H1 (cell line): ENCODE measurements around the gene FOXA2. TPM values are rescaled to one million over a fixed set of nuclear protein-coding genes. Genes with fewer than 3 reads are reported as not detected.

ENCODE experiments used
- CTCF ChIA-PET: fragments of 300-600 bp; sonication (Branson Sonifier 250); formaldehyde crosslinking; loops from one replicate; lab custom pipeline; 2021; ENCODE audit not compliant: partially characterized antibody; lab: Charles Lee
- POLR2A ChIA-PET: fragments of 300-600 bp; sonication (Branson Sonifier 250); formaldehyde crosslinking; loops from one replicate; lab custom pipeline; 2021; ENCODE audit warnings: inconsistent platforms; ENCODE audit not compliant: partially characterized antibody; lab: Charles Lee
- DNase-seq, 2 experiments: peaks; one replicate each; pipeline versions ENCODE4 v3.0.0 to v3.0.0-alpha.2; 2010 to 2022; ENCODE audit warnings: low spot score in 2 of 2, low read depth in 1 of 2, mixed read lengths in 1 of 2
- FAIRE-seq: peaks from 2 replicates; lab custom pipeline; 2011; peaks lifted over from hg19 to GRCh38; lab: Jason Lieb, UNC
- H2AFZ ChIP-seq: 2 replicates; pipeline ENCODE4 v1.8.1; 2012; ENCODE audit warnings: low read length, inconsistent platforms
- H2AK5ac ChIP-seq: 2 replicates; pipeline ENCODE4 v1.6.1; 2013; ENCODE audit warnings: low read depth, low read length
- H2BK120ac ChIP-seq: replicated peaks from 2 replicates; pipeline ENCODE3; 2013; ENCODE audit warnings: low read depth, low read length, inconsistent platforms
- H2BK12ac ChIP-seq: 2 replicates; pipeline ENCODE4 v1.6.1; 2013; ENCODE audit warnings: low read depth, low read length
- H2BK15ac ChIP-seq: 2 replicates; pipeline ENCODE4 v1.6.1; 2013; ENCODE audit warnings: low read length
- H2BK20ac ChIP-seq: 2 replicates; pipeline ENCODE4 v1.6.1; 2013; ENCODE audit warnings: low read length
- H2BK5ac ChIP-seq: 2 replicates; pipeline ENCODE4 v1.6.1; 2013; ENCODE audit warnings: low read depth, low read length
- H3K14ac ChIP-seq: 2 replicates; pipeline ENCODE4 v1.6.1; 2013; ENCODE audit warnings: inconsistent platforms; ENCODE audit not compliant: insufficient read length
- H3K18ac ChIP-seq: 2 replicates; pipeline ENCODE4 v1.6.1; 2013; ENCODE audit warnings: low read length; ENCODE audit errors: extremely low read depth
- H3K23ac ChIP-seq: 2 replicates; pipeline ENCODE4 v1.6.1; 2013; ENCODE audit warnings: inconsistent platforms; ENCODE audit not compliant: insufficient read length
- H3K23me2 ChIP-seq: 2 replicates; pipeline ENCODE4 v1.6.1; 2013; ENCODE audit warnings: low read depth, low read length
- H3K27ac ChIP-seq: 2 replicates; pipeline ENCODE4 v1.6.1; 2011; ENCODE audit warnings: low read depth, low read length, inconsistent platforms
- H3K27me3 ChIP-seq, 4 experiments: replicated peaks in 1 of 4; 1 replicate in 1 of 4; 2 replicates in 3 of 4; pipeline versions ENCODE4 v1.6.1 to v1.8.1; 2011 to 2013; ENCODE audit warnings: low read length in 3 of 4, mild to moderate bottlenecking in 3 of 4, inconsistent platforms in 2 of 4, mixed read lengths in 2 of 4, moderate library complexity in 1 of 4; ENCODE audit not compliant: control insufficient read depth in 3 of 4, insufficient read depth in 3 of 4; ENCODE audit errors: extremely low read depth in 1 of 4
- H3K36me3 ChIP-seq, 4 experiments: 2 replicates each; pipeline versions ENCODE4 v1.6.1 to v1.8.1; 2011 to 2013; ENCODE audit warnings: mild to moderate bottlenecking in 4 of 4, low read length in 3 of 4, moderate library complexity in 2 of 4, control low read depth in 1 of 4, inconsistent platforms in 1 of 4; ENCODE audit not compliant: insufficient read depth in 4 of 4, control insufficient read depth in 2 of 4
- H3K4ac ChIP-seq: replicated peaks from 2 replicates; pipeline ENCODE3; 2013; ENCODE audit warnings: low read length, low read depth, mixed read lengths, inconsistent platforms; ENCODE audit not compliant: insufficient read length
- H3K4me1 ChIP-seq, 4 experiments: replicated peaks in 1 of 4; 1 replicate in 1 of 4; 2 replicates in 3 of 4; pipeline versions ENCODE4 v1.6.1 to v1.8.1; 2011 to 2013; ENCODE audit warnings: low read length in 3 of 4, inconsistent platforms in 2 of 4, mixed read lengths in 1 of 4; ENCODE audit not compliant: insufficient read depth in 4 of 4, control insufficient read depth in 3 of 4
- H3K4me2 ChIP-seq, 2 experiments: 2 replicates each; pipeline versions ENCODE4 v1.6.1 to v1.8.1; 2011 to 2013; ENCODE audit warnings: low read depth in 2 of 2, low read length in 2 of 2, control low read depth in 1 of 2, inconsistent platforms in 1 of 2, mild to moderate bottlenecking in 1 of 2; ENCODE audit not compliant: insufficient read depth in 1 of 2
- H3K4me3 ChIP-seq, 4 experiments: fragments of 200-600, 300-600 bp in 1 of 4; sonication (generic), shearing (Covaris generic), sonication (Bioruptor Twin) in 1 of 4; 2 replicates each; pipeline versions ENCODE4 v1.5.1 to v1.8.1; 2011 to 2016; ENCODE audit warnings: low read length in 4 of 4, low read depth in 3 of 4, control low read depth in 2 of 4, inconsistent platforms in 2 of 4, mild to moderate bottlenecking in 2 of 4, mixed read lengths in 1 of 4, moderate library complexity in 1 of 4; ENCODE audit not compliant: insufficient read depth in 2 of 4; ENCODE audit errors: extremely low read depth in 1 of 4
- H3K56ac ChIP-seq: replicated peaks from 2 replicates; pipeline ENCODE3; 2013; ENCODE audit warnings: low read depth, mild to moderate bottlenecking, mixed read lengths, low read length, inconsistent platforms; ENCODE audit not compliant: insufficient read length
- H3K79me1 ChIP-seq: 2 replicates; pipeline ENCODE4 v1.6.1; 2013; ENCODE audit warnings: low read depth, low read length, control low read depth
- H3K79me2 ChIP-seq, 2 experiments: 2 replicates each; pipeline versions ENCODE4 v1.6.1 to v1.8.1; 2012 to 2013; ENCODE audit warnings: low read length in 2 of 2, mild to moderate bottlenecking in 2 of 2, inconsistent platforms in 1 of 2; ENCODE audit not compliant: insufficient read depth in 2 of 2, control insufficient read depth in 1 of 2
- H3K9ac ChIP-seq, 4 experiments: replicated peaks in 1 of 4; 1 replicate in 1 of 4; 2 replicates in 3 of 4; pipeline versions ENCODE4 v1.6.1 to v1.8.1; 2011 to 2013; ENCODE audit warnings: low read depth in 3 of 4, low read length in 3 of 4, control low read depth in 2 of 4, mild to moderate bottlenecking in 2 of 4, moderate library complexity in 2 of 4, inconsistent platforms in 1 of 4; ENCODE audit errors: extremely low read depth in 1 of 4
- H3K9me3 ChIP-seq, 2 experiments: 2 replicates each; pipeline versions ENCODE4 v1.6.1 to v1.8.1; 2012 to 2013; ENCODE audit warnings: mild to moderate bottlenecking in 2 of 2, moderate library complexity in 2 of 2, control low read depth in 1 of 2, inconsistent platforms in 1 of 2, low read depth in 1 of 2, low read length in 1 of 2, mixed read lengths in 1 of 2; ENCODE audit not compliant: insufficient read depth in 2 of 2
- H4K20me1 ChIP-seq, 2 experiments: replicated peaks in 1 of 2; 2 replicates each; pipeline versions ENCODE3 to v1.8.1; 2011 to 2013; ENCODE audit warnings: inconsistent platforms in 2 of 2, low read length in 2 of 2, mild to moderate bottlenecking in 1 of 2; ENCODE audit not compliant: insufficient read depth in 2 of 2, control insufficient read depth in 1 of 2
- H4K5ac ChIP-seq: 2 replicates; pipeline ENCODE4 v1.6.1; 2013; ENCODE audit warnings: low read length, low read depth, mixed read lengths, inconsistent platforms; ENCODE audit not compliant: insufficient read length
- H4K8ac ChIP-seq: 2 replicates; pipeline ENCODE4 v1.8.0; 2013; ENCODE audit warnings: mild to moderate bottlenecking, moderate library complexity, low read length, inconsistent platforms; ENCODE audit not compliant: insufficient read depth; ENCODE audit errors: extremely low read depth
- H4K91ac ChIP-seq: replicated peaks from 2 replicates; pipeline ENCODE3; 2013; ENCODE audit warnings: low read length, mixed read lengths, inconsistent platforms; ENCODE audit not compliant: insufficient read length
- CTBP2 ChIP-seq: IDR thresholded peaks from 2 replicates; pipeline ENCODE4 v1.7.0; 2011; ENCODE audit warnings: borderline replicate concordance, mild to moderate bottlenecking, moderate library complexity, mixed read lengths, low read length; ENCODE audit not compliant: insufficient read depth, insufficient read length
- GABPA ChIP-seq: IDR thresholded peaks from 2 replicates; pipeline ENCODE4 v1.6.1; 2011; ENCODE audit warnings: mild to moderate bottlenecking, low read length, moderate library complexity, borderline replicate concordance; ENCODE audit not compliant: insufficient read depth
- JUN ChIP-seq: IDR thresholded peaks from 2 replicates; pipeline ENCODE4 v1.6.1; 2011; ENCODE audit warnings: low read depth, mild to moderate bottlenecking, improper control_type of control experiment, low read length
- MAX ChIP-seq: IDR thresholded peaks from 2 replicates; pipeline ENCODE4 v1.6.1; 2012; ENCODE audit warnings: inconsistent platforms
- NRF1 ChIP-seq: IDR thresholded peaks from 2 replicates; pipeline ENCODE4 v1.6.1; 2011; ENCODE audit warnings: mild to moderate bottlenecking, low read depth, low read length, improper control_type of control experiment
- RAD21 ChIP-seq, 2 experiments: IDR thresholded peaks in 1 of 2; conservative IDR thresholded peaks in 1 of 2; 2 replicates each; pipeline ENCODE4 v1.6.1; 2011; ENCODE audit warnings: low read depth in 2 of 2, low read length in 2 of 2, improper control_type of control experiment in 1 of 2, inconsistent platforms in 1 of 2, mild to moderate bottlenecking in 1 of 2, moderate library complexity in 1 of 2
- RXRA ChIP-seq: IDR thresholded peaks from 2 replicates; pipeline ENCODE4 v1.6.1; 2011; ENCODE audit warnings: low read depth, mild to moderate bottlenecking, low read length, moderate library complexity; ENCODE audit not compliant: insufficient read depth
- SIN3A ChIP-seq, 2 experiments: IDR thresholded peaks in 1 of 2; conservative IDR thresholded peaks in 1 of 2; 2 replicates each; pipeline ENCODE4 v1.6.1; 2011 to 2012; ENCODE audit warnings: low read length in 2 of 2, improper control_type of control experiment in 1 of 2, low read depth in 1 of 2, mild to moderate bottlenecking in 1 of 2
- SRF ChIP-seq: IDR thresholded peaks from 2 replicates; pipeline ENCODE4 v1.6.1; 2011; ENCODE audit warnings: mild to moderate bottlenecking, low read depth, low read length, moderate library complexity
- TAF7 ChIP-seq: optimal IDR thresholded peaks from 2 replicates; pipeline ENCODE3; 2011; ENCODE audit warnings: low read depth, mild to moderate bottlenecking, inconsistent platforms, low read length, moderate library complexity, borderline replicate concordance
- WGBS, 2 experiments: shearing (Covaris generic) in 1 of 2; methylation state at CpG; one replicate each; pipeline versions ENCODE4 v1.1.6 to v1.1.7; 2013 to 2015; ENCODE audit warnings: low lambda C conversion rate in 2 of 2, mixed read lengths in 2 of 2, inconsistent platforms in 1 of 2, low coverage in 1 of 2, missing lambda C conversion rate in 1 of 2; ENCODE audit not compliant: insufficient replicate concordance in 2 of 2, insufficient coverage in 1 of 2, insufficient read length in 1 of 2; ENCODE audit errors: extremely low coverage in 1 of 2, missing lambda C conversion rate in 1 of 2; 5-methylcytosine and 5-hydroxymethylcytosine counted together
- polyA plus RNA-seq, 7 experiments: library from polyadenylated mRNA; depleted of rRNA in 3 of 7; stranded (reverse) in 5 of 7; unstranded in 2 of 7; fragments of >200 nt in 5 of 7; fragments of 200-250 nt in 2 of 7; gene quantifications; 1 replicate in 5 of 7; 2 replicates in 1 of 7; 4 replicates in 1 of 7; pipeline versions ENCODE4 v1.2.1 to v1.2.3, GENCODE V29; 2011 to 2013; ENCODE audit warnings: missing spikeins in 2 of 7, mixed read lengths in 2 of 7
- total RNA-seq: library from RNA; stranded (reverse); fragmentation: NEBNext Ultra II Directional; extraction: Animal tissue kit (Norgen Biotek cat#: 25700); gene quantifications from 2 replicates; pipeline ENCODE4 v1.2.1, GENCODE V29; 2021
- TF ChIP-seq, protein P1 (sequence below): IDR thresholded peaks from 2 replicates; pipeline ENCODE4 v1.6.1; 2012; ENCODE audit warnings: inconsistent platforms

FOXA2 gene
- total and polyA plus RNA-seq, 2 of the 8 experiments (the other 6 are each of a cell fraction or from before 2014, with no cell fraction given), result not detected

GRCh38 chr20:22620342-22620741 is 36.0 kb upstream of the FOXA2 start:
- Histone ChIP-seq H2AFZ (no peak overlapping the region), H3K4me1 (peaks cover 0 to 9% (median 6%) of the 10 kb centered on the region in 4 experiments; a peak in 4 of 7 replicates), H3K18ac (no peak overlapping the region), H4K20me1 (no peaks in the 10 kb centered on the region), H3K23ac (no peak overlapping the region), H3K14ac (no peak overlapping the region), H2BK20ac (no peak overlapping the region), H3K79me2 (no peaks in the 10 kb centered on the region), H2BK5ac (no peak overlapping the region), H2BK15ac (no peak overlapping the region), H3K4me3 (peak overlapping the region in 1 of 4 experiments; percentile 38; a peak in 2 of 8 replicates), H2BK12ac (no peak overlapping the region), H3K9me3 (no peaks in the 10 kb centered on the region), H3K36me3 (no peaks in the 10 kb centered on the region), H4K91ac (no peak overlapping the region), H3K4ac (no peak overlapping the region), H3K27me3 (peaks cover 0 to 10% (median 7%) of the 10 kb centered on the region in 4 experiments; a peak in 3 of 7 replicates), H3K56ac (no peak overlapping the region), H3K23me2 (no peaks in the 10 kb centered on the region), H4K5ac (no peak overlapping the region), H2BK120ac (no peak overlapping the region), H3K4me2 (peak overlapping the region; percentile 55), H2AK5ac (no peak overlapping the region), H3K27ac (no peak overlapping the region), H4K8ac (no peak overlapping the region), H3K79me1 (no peaks in the 10 kb centered on the region), H3K9ac (no peak overlapping the region)
- FAIRE-seq, result no peak
- POLR2A ChIA-PET, result interaction anchor here (1.0 to 1.2 kb wide), 2 partner anchors 10 to 15 kb away, joined by 4 to 5 read pairs; no protein-coding TSS in a partner anchor
- 17% methylated on average over 9 of the region's 9 CpGs; no CpG with 5 or more reads in 1 of the 2 experiments for WGBS, 2 experiments
- DNase-seq, result peak in 1 of 2 experiments; percentile 47
- CTCF ChIA-PET, result interaction anchor here (0.6 to 4.4 kb wide), 7 partner anchors 19 to 281 kb away, joined by 3 to 17 read pairs (median 3); no protein-coding TSS in a partner anchor
- TF ChIP-seq GABPA (no peak), RAD21 (IDR thresholded peaks at IDR 0.05 in 1 of 2, conservative IDR thresholded peaks at IDR 0.05 in 1 of 2; ENCODE audit: low read depth in 2 of 2, low read length in 2 of 2) (no peak), TAF7 (no peak), CTBP2 (no peak), SIN3A (conservative IDR thresholded peaks at IDR 0.05 in 1 of 2, IDR thresholded peaks at IDR 0.05 in 1 of 2; ENCODE audit: low read depth in 1 of 2, low read length in 2 of 2) (no peak), NRF1 (no peak), SRF (no peak), JUN (no peak), RXRA (no peak), MAX (no peak)
- TF ChIP-seq, protein P1, sequence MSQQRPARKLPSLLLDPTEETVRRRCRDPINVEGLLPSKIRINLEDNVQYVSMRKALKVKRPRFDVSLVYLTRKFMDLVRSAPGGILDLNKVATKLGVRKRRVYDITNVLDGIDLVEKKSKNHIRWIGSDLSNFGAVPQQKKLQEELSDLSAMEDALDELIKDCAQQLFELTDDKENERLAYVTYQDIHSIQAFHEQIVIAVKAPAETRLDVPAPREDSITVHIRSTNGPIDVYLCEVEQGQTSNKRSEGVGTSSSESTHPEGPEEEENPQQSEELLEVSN, result no peak
